Measurements from ENCODE around the gene HOXC6.

DNA sequence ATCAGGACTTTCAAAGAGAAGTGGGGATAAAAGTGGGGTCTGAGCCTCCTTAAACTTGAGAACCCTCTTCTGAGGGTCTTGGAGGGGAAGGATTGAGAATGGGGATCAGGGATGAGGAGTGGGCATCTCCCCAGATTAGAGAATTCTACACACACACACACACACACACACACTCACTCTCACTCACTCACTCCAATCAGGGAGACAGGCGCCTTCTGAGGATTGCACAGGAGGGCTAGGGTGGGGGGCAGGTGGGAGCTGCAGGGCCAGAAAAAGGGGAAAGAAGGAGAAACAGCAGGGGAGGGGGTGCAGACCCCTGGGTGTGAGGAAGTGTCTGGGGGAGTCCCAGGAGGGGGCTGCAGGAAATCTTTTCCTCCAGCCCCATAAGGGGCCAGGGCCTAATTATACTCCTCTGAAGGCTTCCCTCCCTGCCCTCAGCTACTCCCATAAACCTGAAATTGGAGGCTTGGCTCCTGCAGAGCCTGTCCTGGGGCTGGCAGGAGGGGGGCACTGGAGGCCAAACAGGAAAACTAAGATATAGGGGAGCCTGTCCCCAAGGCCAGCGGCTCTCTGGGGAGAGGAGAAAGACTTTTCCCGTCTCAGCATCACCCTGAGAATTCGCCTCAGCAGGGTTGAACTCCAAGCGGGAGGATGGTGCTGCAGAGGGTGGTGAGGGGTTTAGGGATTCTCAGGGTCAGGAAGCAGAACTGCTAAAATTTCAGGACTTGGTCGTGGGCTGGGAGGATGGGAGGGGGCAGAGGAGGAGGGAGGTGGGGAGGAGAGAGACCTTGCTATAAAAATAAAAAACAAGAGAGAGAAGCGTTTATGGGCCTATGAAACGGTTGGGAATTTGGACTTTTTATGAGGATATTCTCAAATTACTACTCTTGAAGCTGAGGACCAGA lies 26.7 kb upstream of the HOXC6 start:
- TF ChIP-seq POLR2A (IDR thresholded peaks at IDR 0.05; ENCODE audit: low read depth) (no peak), POLR2AphosphoS5 (IDR thresholded peaks at IDR 0.05) (no peak), EP300 (IDR thresholded peaks at IDR 0.05) (no peak)
- TF ChIP-seq, protein P1, sequence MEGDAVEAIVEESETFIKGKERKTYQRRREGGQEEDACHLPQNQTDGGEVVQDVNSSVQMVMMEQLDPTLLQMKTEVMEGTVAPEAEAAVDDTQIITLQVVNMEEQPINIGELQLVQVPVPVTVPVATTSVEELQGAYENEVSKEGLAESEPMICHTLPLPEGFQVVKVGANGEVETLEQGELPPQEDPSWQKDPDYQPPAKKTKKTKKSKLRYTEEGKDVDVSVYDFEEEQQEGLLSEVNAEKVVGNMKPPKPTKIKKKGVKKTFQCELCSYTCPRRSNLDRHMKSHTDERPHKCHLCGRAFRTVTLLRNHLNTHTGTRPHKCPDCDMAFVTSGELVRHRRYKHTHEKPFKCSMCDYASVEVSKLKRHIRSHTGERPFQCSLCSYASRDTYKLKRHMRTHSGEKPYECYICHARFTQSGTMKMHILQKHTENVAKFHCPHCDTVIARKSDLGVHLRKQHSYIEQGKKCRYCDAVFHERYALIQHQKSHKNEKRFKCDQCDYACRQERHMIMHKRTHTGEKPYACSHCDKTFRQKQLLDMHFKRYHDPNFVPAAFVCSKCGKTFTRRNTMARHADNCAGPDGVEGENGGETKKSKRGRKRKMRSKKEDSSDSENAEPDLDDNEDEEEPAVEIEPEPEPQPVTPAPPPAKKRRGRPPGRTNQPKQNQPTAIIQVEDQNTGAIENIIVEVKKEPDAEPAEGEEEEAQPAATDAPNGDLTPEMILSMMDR (IDR thresholded peaks at IDR 0.05): no peak

Measured in esophagus muscularis mucosa (tissue), 4 donors.